GM12891 (cell line): Measurements from ENCODE around the gene PSMD6.

ENCODE experiments used
- DNase-seq: peaks from one replicate; pipeline ENCODE4 v3.0.0; 2011; ENCODE audit warnings: low spot score; ENCODE audit not compliant: insufficient read length
- FAIRE-seq: peaks from 2 replicates; lab custom pipeline; 2011; peaks lifted over from hg19 to GRCh38; lab: Jason Lieb, UNC
- PAX5 ChIP-seq: IDR thresholded peaks from 2 replicates; pipeline ENCODE4 v1.6.1; 2011; ENCODE audit warnings: low read length, moderate library complexity, mild to moderate bottlenecking; ENCODE audit not compliant: insufficient read depth, severe bottlenecking
- POLR2A ChIP-seq: IDR thresholded peaks from 2 replicates; pipeline ENCODE4 v1.6.1; 2011; ENCODE audit warnings: low read depth, low read length, control low read depth
- POLR2AphosphoS5 ChIP-seq: IDR thresholded peaks from 2 replicates; pipeline ENCODE4 v1.6.1; 2011; ENCODE audit warnings: low read depth, low read length, control low read depth
- POU2F2 ChIP-seq: IDR thresholded peaks from 2 replicates; pipeline ENCODE4 v1.6.1; 2011; ENCODE audit warnings: low read depth, mild to moderate bottlenecking, control low read depth, low read length, moderate library complexity
- SPI1 ChIP-seq: IDR thresholded peaks from 2 replicates; pipeline ENCODE4 v1.6.1; 2011; ENCODE audit warnings: low read depth, low read length, control low read depth
- TAF1 ChIP-seq: IDR thresholded peaks from 2 replicates; pipeline ENCODE4 v1.6.1; 2011; ENCODE audit warnings: low read depth, low read length, control low read depth

Gene PSMD6

GRCh38 chr3:63967675-63968611, 55.4 kb downstream of the PSMD6 start:
- FAIRE-seq (peak; percentile 92), DNase-seq (no peak)
- TF ChIP-seq POLR2A (no peak), PAX5 (no peak), POLR2AphosphoS5 (no peak), POU2F2 (no peak), SPI1 (no peak), TAF1 (no peak)

- TF ChIP-seq TAF1 (no peak), POU2F2 (no peak), POLR2A (no peak), PAX5 (no peak), POLR2AphosphoS5 (no peak), SPI1 (no peak)
- peak; percentile 31 for FAIRE-seq
- DNase-seq = no peak
Measured at GRCh38 chr3:63966871-63967270, 56.4 kb downstream of the PSMD6 start.

GRCh38 chr3:63966007-63966406, 57.3 kb downstream of the PSMD6 start:
- FAIRE-seq (peak; percentile 61), DNase-seq (no peak)
- TF ChIP-seq POLR2A (no peak), POU2F2 (no peak), SPI1 (peak; percentile 66)

GRCh38 chr3:63964681-63965485, 58.4 kb downstream of the PSMD6 start:
- DNase-seq = no peak
- TF ChIP-seq TAF1 (no peak), SPI1 (no peak), POLR2AphosphoS5 (no peak), POU2F2 (no peak), POLR2A (no peak), PAX5 (no peak)
- peak; percentile 31 for FAIRE-seq

GRCh38 chr3:63963496-63963895, 59.8 kb downstream of the PSMD6 start:
- DNase-seq (no peak), FAIRE-seq (no peak)
- TF ChIP-seq POLR2AphosphoS5 (no peak), SPI1 (no peak), TAF1 (no peak), PAX5 (no peak), POU2F2 (no peak), POLR2A (no peak)

GRCh38 chr3:63961891-63962290, 61.4 kb downstream of the PSMD6 start:
- DNase-seq (no peak), FAIRE-seq (peak; percentile 83)

More at GRCh38 chr3:63961891-63962290, 61.4 kb downstream of the PSMD6 start:
- TF ChIP-seq POU2F2 (no peak), PAX5 (no peak), POLR2A (no peak), SPI1 (no peak), TAF1 (no peak), POLR2AphosphoS5 (no peak)
